BLaER1 (cell line): Measurements from ENCODE around the gene SDC3.
"Not testable (repeated sequence)": the region's sequence is repeated elsewhere in the genome, so short reads cannot be mapped to it uniquely, and the experiment has no call there.

Experiments
- H3K27ac ChIP-seq: shearing (Covaris generic); formaldehyde crosslinking; 2 replicates; pipeline ENCODE4 v1.8.1; 2022
- H3K27me3 ChIP-seq: shearing (Covaris generic); formaldehyde crosslinking; 2 replicates; pipeline ENCODE4 v1.8.1; 2022
- H3K36me3 ChIP-seq: shearing (Covaris generic); formaldehyde crosslinking; 2 replicates; pipeline ENCODE4 v1.8.1; 2022
- H3K4me1 ChIP-seq: shearing (Covaris generic); formaldehyde crosslinking; 2 replicates; pipeline ENCODE4 v1.8.1; 2022
- H3K4me2 ChIP-seq: shearing (Covaris generic); formaldehyde crosslinking; 2 replicates; pipeline ENCODE4 v1.8.1; 2022
- H3K4me3 ChIP-seq: shearing (Covaris generic); formaldehyde crosslinking; 2 replicates; pipeline ENCODE4 v1.8.1; 2022
- H3K9ac ChIP-seq: shearing (Covaris generic); formaldehyde crosslinking; 2 replicates; pipeline ENCODE4 v1.8.1; 2022
- H3K9me3 ChIP-seq: shearing (Covaris generic); formaldehyde crosslinking; 2 replicates; pipeline ENCODE4 v1.8.1; 2022
- H4K20me1 ChIP-seq: shearing (Covaris generic); formaldehyde crosslinking; 2 replicates; pipeline ENCODE4 v1.8.1; 2022
- Cebpa-rat ChIP-seq: shearing (Covaris generic); IDR thresholded peaks from 2 replicates; pipeline ENCODE4 v1.8.1; 2022

Gene SDC3

DNA sequence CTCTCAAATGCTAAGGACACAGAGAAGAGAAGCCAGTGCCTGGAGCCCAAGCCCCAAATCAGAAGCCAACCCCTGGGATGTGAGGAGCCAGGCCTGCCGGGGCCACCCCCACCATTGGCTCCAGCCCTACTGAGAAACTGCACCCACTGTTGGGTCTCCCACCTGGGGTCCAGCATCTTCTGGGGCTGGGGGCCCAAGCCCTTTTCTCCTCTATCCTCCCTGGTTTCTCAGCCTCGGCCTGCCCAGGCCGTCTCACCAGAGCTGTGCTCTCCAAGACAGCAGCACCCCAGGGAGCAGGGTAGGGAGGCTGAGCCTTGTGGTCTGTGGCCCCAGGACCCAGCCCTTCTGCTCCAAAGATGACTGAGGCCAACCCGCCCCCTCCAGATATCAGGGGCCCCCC, 37.9 kb downstream of the SDC3 start:
- peaks cover 13% of the 10 kb centered on the region; the same call in 1 of the 2 replicates for H3K4me1 ChIP-seq
- no peak overlapping the region for H3K9ac ChIP-seq
- peaks cover 100% of the 10 kb centered on the region for H4K20me1 ChIP-seq
- no peak for TF ChIP-seq Cebpa-rat
- no peak overlapping the region for H3K4me3 ChIP-seq
- peaks cover 99% of the 10 kb centered on the region for H3K27me3 ChIP-seq
- no peak overlapping the region for H3K4me2 ChIP-seq
- H3K36me3 ChIP-seq, result no peaks in the 10 kb centered on the region
- no peaks in the 10 kb centered on the region for H3K9me3 ChIP-seq
- no peak overlapping the region for H3K27ac ChIP-seq

GRCh38 chr1:30870035-30870434, 38.5 kb downstream of the SDC3 start:
- H3K4me1 ChIP-seq, result peaks cover 13% of the 10 kb centered on the region; the same call in 1 of the 2 replicates
- no peak overlapping the region for H3K9ac ChIP-seq
- no peak overlapping the region for H3K4me3 ChIP-seq
- peaks cover 99% of the 10 kb centered on the region for H3K27me3 ChIP-seq
- H3K4me2 ChIP-seq, result no peak overlapping the region
- TF ChIP-seq Cebpa-rat, result no peak
- H3K27ac ChIP-seq, result no peak overlapping the region
- peaks cover 100% of the 10 kb centered on the region for H4K20me1 ChIP-seq
- no peaks in the 10 kb centered on the region for H3K9me3 ChIP-seq
- H3K36me3 ChIP-seq, result no peaks in the 10 kb centered on the region

DNA sequence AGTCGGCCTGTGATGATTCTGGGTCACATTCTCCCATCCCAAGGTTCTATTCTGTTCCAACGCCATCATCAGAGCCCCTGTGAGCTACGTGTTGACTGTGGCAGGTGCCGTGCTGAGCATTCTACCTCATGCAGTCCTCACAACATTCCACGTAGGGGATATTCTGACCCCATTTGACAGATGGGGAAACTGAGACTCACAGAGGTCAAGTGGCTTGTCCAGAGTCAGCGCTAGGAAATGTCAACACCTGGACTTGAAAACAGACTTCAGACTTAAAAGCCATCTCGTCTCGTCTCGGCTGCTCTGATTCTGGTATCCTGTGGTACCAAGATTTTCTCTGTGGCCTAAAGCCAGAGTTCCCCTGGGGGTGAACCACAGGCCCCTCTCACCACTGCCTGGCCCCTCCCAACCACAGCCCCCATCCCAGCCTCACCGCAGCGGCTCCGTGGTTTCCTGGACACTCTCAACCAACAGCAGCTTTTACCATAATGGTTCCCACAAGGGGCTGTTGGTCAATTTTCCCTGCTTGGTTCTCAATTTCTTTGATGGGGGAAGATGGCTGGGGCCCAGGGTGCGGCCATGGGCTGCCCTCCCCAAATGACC, 39.6 kb downstream of the SDC3 start:
- no peak for TF ChIP-seq Cebpa-rat
- no peaks in the 10 kb centered on the region for H3K9me3 ChIP-seq
- H3K4me3 ChIP-seq, result no peak overlapping the region
- H3K27me3 ChIP-seq, result peaks cover 99% of the 10 kb centered on the region
- peaks cover 100% of the 10 kb centered on the region for H4K20me1 ChIP-seq
- H3K27ac ChIP-seq, result no peak overlapping the region
- peak overlapping the region; percentile 12; the same call in 1 of the 2 replicates for H3K4me2 ChIP-seq
- no peak overlapping the region for H3K9ac ChIP-seq
- H3K36me3 ChIP-seq, result no peaks in the 10 kb centered on the region
- peaks cover 13% of the 10 kb centered on the region; the same call in 1 of the 2 replicates for H3K4me1 ChIP-seq

- peaks cover 13% of the 10 kb centered on the region; the same call in 1 of the 2 replicates for H3K4me1 ChIP-seq
Measured at GRCh38 chr1:30868057-30868456, 40.5 kb downstream of the SDC3 start.

GRCh38 chr1:30867537-30867936, 41.0 kb downstream of the SDC3 start:
- Histone ChIP-seq H3K27ac (no peak overlapping the region), H3K4me3 (no peak overlapping the region), H3K27me3 (peaks cover 99% of the 10 kb centered on the region), H4K20me1 (peaks cover 98% of the 10 kb centered on the region), H3K9ac (no peak overlapping the region), H3K4me2 (no peak overlapping the region), H3K36me3 (no peaks in the 10 kb centered on the region), H3K9me3 (no peaks in the 10 kb centered on the region), H3K4me1 (peaks cover 13% of the 10 kb centered on the region; the same call in 1 of the 2 replicates)
- TF ChIP-seq Cebpa-rat, result no peak

More at GRCh38 chr1:30868057-30868456, 40.5 kb downstream of the SDC3 start:
- not testable (repeated sequence) for H3K4me2 ChIP-seq, H3K9me3 ChIP-seq, H3K36me3 ChIP-seq, H3K27ac ChIP-seq, H3K4me3 ChIP-seq, H3K9ac ChIP-seq
- Histone ChIP-seq H3K27me3 (peaks cover 99% of the 10 kb centered on the region), H4K20me1 (peaks cover 98% of the 10 kb centered on the region)
- peak; percentile 69 for TF ChIP-seq Cebpa-rat

GRCh38 chr1:30866594-30866993, 42.0 kb downstream of the SDC3 start:
- Histone ChIP-seq H3K36me3 (no peaks in the 10 kb centered on the region), H3K9ac (no peak overlapping the region), H3K9me3 (no peaks in the 10 kb centered on the region), H3K4me2 (no peak overlapping the region), H3K4me1 (peaks cover 13% of the 10 kb centered on the region; the same call in 1 of the 2 replicates), H3K27ac (no peak overlapping the region), H3K27me3 (peaks cover 99% of the 10 kb centered on the region), H3K4me3 (no peak overlapping the region), H4K20me1 (peaks cover 98% of the 10 kb centered on the region)
- TF ChIP-seq Cebpa-rat, result no peak

- H3K27ac ChIP-seq, result no peak overlapping the region
Measured at GRCh38 chr1:30864681-30865080, 43.9 kb downstream of the SDC3 start.

GRCh38 chr1:30863858-30864604, 44.5 kb downstream of the SDC3 start:
- Histone ChIP-seq H3K27me3 (peaks cover 100% of the 10 kb centered on the region), H3K9ac (no peak overlapping the region), H3K4me2 (no peak overlapping the region), H3K4me3 (no peak overlapping the region), H3K36me3 (no peaks in the 10 kb centered on the region), H3K27ac (no peak overlapping the region), H3K9me3 (no peaks in the 10 kb centered on the region), H3K4me1 (peaks cover 6% of the 10 kb centered on the region; the same call in 1 of the 2 replicates), H4K20me1 (peaks cover 98% of the 10 kb centered on the region)
- no peak for TF ChIP-seq Cebpa-rat

More at GRCh38 chr1:30864681-30865080, 43.9 kb downstream of the SDC3 start:
- peaks cover 99% of the 10 kb centered on the region for H3K27me3 ChIP-seq
- H3K4me3 ChIP-seq, result no peak overlapping the region
- no peak overlapping the region for H3K9ac ChIP-seq
- peaks cover 98% of the 10 kb centered on the region for H4K20me1 ChIP-seq
- TF ChIP-seq Cebpa-rat, result no peak
- H3K36me3 ChIP-seq, result no peaks in the 10 kb centered on the region
- no peak overlapping the region for H3K4me2 ChIP-seq
- no peaks in the 10 kb centered on the region for H3K9me3 ChIP-seq
- H3K4me1 ChIP-seq, result peaks cover 13% of the 10 kb centered on the region; the same call in 1 of the 2 replicates

DNA sequence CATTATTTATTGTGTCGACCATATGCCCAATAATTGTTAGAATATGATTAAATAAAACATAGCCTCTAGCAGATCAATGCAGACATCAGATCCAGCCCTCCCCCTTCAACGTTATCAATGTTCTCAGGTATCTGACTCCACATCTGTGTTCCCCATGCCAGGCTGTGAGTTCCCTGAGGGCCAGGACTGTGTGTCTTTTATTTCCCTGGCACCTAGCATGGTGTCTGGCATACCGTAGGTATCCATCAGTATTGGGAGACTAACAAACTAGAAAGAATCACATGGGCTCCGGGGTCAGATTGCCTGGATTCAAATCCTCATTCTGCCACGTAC, 48.3 kb downstream of the SDC3 start:
- Histone ChIP-seq H3K4me2 (no peak overlapping the region), H4K20me1 (peaks cover 88% of the 10 kb centered on the region), H3K4me1 (0 out of 2 replicates have a peak, but pooled peaks cover 3% of the 10 kb centered on the region), H3K4me3 (no peak overlapping the region), H3K36me3 (no peaks in the 10 kb centered on the region), H3K27me3 (peaks cover 100% of the 10 kb centered on the region), H3K27ac (no peak overlapping the region), H3K9me3 (no peaks in the 10 kb centered on the region), H3K9ac (no peak overlapping the region)
- TF ChIP-seq Cebpa-rat, result no peak

- Histone ChIP-seq H3K27ac (no peak overlapping the region), H4K20me1 (peaks cover 87% of the 10 kb centered on the region), H3K4me3 (no peak overlapping the region), H3K4me2 (no peak overlapping the region), H3K9me3 (no peaks in the 10 kb centered on the region), H3K27me3 (peaks cover 91% of the 10 kb centered on the region), H3K9ac (no peak overlapping the region), H3K36me3 (no peaks in the 10 kb centered on the region), H3K4me1 (0 out of 2 replicates have a peak, but pooled peaks cover 3% of the 10 kb centered on the region)
- no peak for TF ChIP-seq Cebpa-rat
Measured at GRCh38 chr1:30857964-30858363, 50.6 kb downstream of the SDC3 start.
